ENCODE measurements around the gene ADAP2.
"Not testable (repeated sequence)": the region's sequence is repeated elsewhere in the genome, so short reads cannot be mapped to it uniquely, and the experiment has no call there.

The ADAP2 gene

GRCh38 chr17:30970831-30971567 lies 49.3 kb downstream of the ADAP2 start, which contains the start of gene RNF135:
Gene RNF135, plus strand, starts transcription at chr17:30971039. Its CDS starts 35 bp downstream, at chr17:30971074.
- no peak for DNase-seq

GRCh38 chr17:30975042-30975820 lies 53.5 kb downstream of the ADAP2 start:
- no peak for DNase-seq

- not testable (repeated sequence) for DNase-seq
Measured at GRCh38 chr17:30979919-30980318, 58.2 kb downstream of the ADAP2 start.

- DNase-seq, result no peak
Measured at GRCh38 chr17:30981531-30982519, 60.1 kb downstream of the ADAP2 start.

GRCh38 chr17:30982855-30983254 lies 61.1 kb downstream of the ADAP2 start:
- DNase-seq, result no peak

- DNase-seq, result no peak
Measured at GRCh38 chr17:30990458-30990857, 68.7 kb downstream of the ADAP2 start.

GRCh38 chr17:30992551-30992950 lies 70.8 kb downstream of the ADAP2 start:
- no peak for DNase-seq

- DNase-seq, result no peak
Measured at GRCh38 chr17:30995347-30995746, 73.6 kb downstream of the ADAP2 start.

- no peak for DNase-seq
Measured at GRCh38 chr17:30996486-30996885, 74.7 kb downstream of the ADAP2 start.

GRCh38 chr17:30997270-30997669 lies 75.5 kb downstream of the ADAP2 start:
- DNase-seq, result no peak

- no peak for DNase-seq
Measured at GRCh38 chr17:30997842-30998241, 76.1 kb downstream of the ADAP2 start.

- DNase-seq, result no peak
Measured at GRCh38 chr17:31002047-31002446, 80.3 kb downstream of the ADAP2 start.

GRCh38 chr17:31003225-31003866 lies 81.6 kb downstream of the ADAP2 start:
- no peak for DNase-seq

- no peak for DNase-seq
Measured at GRCh38 chr17:31004160-31004559, 82.4 kb downstream of the ADAP2 start.

- no peak for DNase-seq
Measured at GRCh38 chr17:31007695-31008373, 86.1 kb downstream of the ADAP2 start.

- no peak for DNase-seq
Measured at GRCh38 chr17:31008374-31009041, 86.8 kb downstream of the ADAP2 start.
